IPS-11a (cell line): ENCODE results near the gene MSTO1.
"Not testable (repeated sequence)": the region's sequence is repeated elsewhere in the genome, so short reads cannot be mapped to it uniquely, and the experiment has no call there.

Source experiments
- H3K4me3 ChIP-seq: one replicate; pipeline ENCODE4 v1.5.1; 2013; ENCODE audit warnings: low read depth, low read length, control low read depth

Gene MSTO1

DNA sequence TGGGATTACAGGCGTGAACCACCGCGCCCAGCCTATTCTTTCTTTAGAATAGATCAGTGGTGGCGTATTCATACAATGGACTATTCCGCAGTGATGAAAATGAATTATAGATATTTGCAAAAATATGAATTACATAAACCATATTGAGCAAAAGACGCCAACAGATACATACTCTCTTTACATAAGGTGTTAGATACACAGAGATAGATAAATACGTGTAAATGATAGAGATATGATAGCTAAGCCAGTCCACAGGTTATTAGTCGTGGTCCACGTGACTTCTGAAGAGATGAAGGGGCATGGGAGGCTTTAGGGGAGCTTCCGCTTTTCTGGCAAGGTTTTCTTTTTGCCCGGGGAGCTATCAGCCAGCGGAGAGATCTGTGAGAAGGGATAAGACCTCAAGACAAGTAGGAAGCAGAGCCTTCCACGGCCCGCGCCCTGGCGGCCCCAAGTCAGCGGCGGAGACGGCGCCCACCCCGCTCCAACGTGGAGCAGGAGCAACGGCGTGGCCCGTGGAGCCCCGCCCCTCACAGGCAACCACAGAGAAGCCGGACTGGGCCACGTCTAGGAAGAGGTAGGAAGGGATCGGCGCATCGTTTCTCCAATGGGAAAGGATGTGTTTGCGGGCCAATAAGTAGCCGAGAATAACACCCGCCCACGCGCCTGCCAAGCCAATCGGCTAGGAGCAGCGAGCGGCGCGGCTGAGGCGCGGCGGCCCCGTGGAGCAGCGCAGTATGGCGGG, at the start of gene MSTO1:
Gene MSTO1 (plus strand): TSS at position 704 of the 742 bp plus-strand sequence. CDS start 31 bp downstream, at position 735.
- peak within 1 kb of the TSS; percentile 55 for H3K4me3 ChIP-seq

DNA sequence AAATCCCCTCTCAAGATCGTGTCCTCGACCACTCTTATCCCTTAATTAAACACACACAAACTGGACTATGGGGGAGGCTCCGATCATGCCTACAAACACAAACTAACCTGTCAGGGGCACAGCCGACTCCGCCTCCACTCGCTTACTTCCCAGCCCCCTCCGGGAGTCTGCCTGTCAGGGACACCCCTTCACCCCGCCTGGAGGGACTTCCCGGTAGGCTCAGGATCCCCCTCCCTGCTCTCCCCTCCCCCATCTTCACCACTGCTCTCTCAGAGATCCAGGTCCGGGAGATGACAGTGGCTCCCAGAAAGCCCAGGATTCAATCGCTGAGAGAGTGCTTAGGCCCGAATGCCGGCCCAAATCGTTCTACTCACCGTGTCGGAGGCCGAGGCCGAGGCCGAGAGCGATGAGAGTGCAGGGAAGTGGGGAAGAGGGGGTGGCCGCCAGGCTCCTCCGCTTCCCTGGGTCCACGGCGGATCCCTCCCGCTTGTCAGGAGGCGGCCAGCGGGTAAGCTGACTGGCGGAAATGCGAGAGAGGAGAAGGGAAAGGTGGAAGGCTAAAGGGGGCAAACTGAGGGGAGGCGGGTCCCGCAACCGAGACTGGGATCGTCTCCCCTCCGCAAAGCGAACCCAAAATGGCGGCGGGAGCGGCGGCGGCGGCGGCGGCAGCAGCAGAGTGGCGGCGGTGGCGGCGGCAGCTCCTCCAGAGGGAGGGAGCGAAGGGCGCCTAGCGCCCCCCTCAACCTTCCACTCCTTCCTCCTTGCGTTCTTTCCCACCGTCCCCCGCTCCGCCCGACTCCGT, 48.0 kb upstream of the MSTO1 start:
- H3K4me3 ChIP-seq = peak overlapping the region; percentile 94

DNA sequence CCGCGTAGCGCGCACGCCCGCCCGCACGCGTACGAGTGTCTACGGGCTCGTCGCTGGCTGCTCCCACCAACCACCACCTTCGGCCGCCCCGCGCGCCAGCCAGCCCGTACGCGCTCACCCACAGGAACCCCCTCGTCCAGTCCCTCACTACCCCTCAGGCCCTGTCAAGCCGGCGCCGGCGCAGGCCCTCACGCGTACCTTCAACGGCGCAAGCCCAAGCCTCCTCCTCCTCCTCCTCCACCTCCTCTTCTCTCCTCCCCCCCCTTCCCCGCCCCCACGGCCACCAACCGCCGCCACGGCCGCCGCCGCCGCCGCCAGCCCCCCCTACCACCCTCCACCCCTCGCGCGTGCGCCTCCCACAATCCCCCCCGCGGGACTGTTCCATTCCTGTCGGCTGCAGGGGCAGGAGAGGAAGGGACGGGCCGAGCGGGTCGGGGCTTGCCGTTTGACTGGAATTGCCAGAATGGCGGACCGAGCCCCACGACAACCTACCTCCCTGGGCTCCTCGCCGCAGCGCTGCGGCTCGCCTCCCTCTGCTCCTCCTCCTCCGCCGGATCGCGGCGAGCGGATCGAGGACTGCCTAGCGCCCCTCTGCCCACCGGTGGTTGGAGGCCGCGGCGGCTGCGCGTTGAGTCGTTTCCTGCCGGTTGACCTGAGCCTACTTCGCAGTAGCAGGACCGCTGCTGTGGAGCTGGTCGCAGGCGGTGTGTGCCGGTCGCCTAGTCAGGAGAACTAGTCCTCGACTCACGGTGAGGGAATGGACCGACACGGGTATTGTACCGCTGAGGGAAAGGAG, 47.2 kb upstream of the MSTO1 start, which contains the start of gene ASH1L:
Gene ASH1L (minus strand): TSS at position 223 of the 796 bp plus-strand sequence. CDS start 41,284 bp downstream, outside the sequence.
- H3K4me3 ChIP-seq = peak within 1 kb of the TSS; percentile 94

DNA sequence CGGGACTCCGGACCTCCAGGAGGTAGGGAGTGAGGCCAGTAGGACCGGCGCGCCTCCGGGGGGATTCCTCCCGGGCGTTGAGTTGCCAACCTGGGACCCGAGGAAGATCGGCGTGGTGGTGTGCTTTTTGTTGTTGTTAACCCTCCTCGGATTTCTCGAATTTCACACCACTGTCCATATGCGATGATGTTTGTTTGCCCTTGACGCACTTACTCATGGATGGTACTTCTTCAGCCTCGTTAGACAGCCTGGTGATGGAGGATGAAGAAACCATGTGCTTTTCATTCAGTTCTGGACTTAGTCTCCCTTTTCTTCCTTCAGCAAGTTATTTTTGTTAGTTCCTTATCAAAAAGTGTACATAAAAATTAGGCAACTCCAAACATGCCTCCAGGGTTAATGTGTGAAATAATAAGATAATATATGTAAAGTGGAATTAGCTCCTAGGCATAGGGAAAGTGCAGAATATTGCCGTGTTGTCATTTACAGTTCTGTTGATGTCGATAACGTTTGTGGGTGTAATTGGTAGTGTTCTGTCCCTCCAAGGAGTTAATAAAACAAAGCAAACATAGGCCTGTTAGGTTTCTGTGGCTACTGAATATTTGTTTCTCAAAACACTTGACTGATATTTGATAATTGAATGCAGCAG, 46.5 kb upstream of the MSTO1 start:
- H3K4me3 ChIP-seq = peak overlapping the region; percentile 94

DNA sequence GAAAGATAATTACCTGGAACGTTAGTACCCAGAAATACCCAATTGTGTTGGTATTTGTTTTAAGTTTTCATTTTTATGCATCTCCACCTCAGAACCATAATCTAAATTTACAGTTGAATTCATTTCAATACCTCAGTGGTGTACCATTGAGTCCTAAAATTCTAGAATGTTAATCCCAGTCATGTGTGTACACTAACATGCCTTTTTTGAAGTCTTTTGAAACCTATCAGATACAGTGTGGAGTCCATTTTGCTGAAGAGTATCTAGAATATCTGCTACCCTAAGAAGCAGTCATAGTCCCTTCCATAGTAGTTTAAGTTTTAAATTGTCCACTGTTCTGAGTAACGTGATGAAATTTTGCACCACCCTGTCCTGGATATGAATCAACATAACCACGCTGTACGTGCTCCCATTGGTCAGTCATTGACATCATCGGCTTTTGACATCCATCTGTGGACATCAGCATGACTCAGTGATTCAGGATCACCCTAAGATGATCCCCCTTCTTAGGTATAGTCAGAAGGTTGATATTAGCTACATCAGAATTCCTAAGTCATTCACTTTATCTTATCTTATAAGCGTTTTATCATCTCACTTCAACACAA, 39.9 kb upstream of the MSTO1 start:
- no peak overlapping the region for H3K4me3 ChIP-seq

DNA sequence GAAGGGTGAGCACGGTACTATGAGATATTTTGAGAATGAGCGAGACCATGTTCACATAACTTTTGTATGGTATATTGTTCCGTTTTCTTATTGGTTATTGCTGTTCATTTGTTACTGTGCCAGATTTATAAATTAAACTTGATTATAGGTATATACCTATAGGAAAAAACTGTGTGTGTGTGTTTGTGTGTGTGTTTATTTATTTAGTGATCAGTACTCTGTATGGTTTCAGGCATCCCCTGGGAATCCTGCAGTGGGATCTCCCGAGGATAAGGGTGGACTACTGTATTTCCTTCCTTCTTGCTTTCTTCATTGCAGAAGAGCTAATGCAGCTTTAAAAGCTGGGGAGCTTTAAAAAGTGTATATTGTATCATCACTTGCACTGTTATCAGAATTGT, 39.4 kb upstream of the MSTO1 start:
- no peak overlapping the region for H3K4me3 ChIP-seq

DNA sequence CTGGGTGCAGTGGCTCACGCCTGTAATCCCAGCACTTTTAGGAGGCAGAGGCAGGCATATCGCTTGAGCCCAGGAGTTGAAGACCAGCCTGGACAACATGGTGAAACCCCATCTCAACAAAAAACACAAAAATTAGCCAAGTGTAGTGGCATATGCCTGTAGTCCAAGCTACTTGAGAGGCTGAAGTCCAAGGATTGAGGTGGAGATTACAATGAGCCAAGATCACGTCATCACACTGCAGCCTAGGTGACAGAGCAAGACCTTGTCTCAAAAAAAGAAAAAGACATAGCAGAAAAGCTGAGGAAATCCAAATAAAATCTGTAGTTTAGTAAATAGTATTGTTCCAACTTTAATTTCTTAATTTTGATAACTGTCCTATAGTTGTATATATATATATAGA, 35.9 kb upstream of the MSTO1 start:
- H3K4me3 ChIP-seq = no peak overlapping the region

DNA sequence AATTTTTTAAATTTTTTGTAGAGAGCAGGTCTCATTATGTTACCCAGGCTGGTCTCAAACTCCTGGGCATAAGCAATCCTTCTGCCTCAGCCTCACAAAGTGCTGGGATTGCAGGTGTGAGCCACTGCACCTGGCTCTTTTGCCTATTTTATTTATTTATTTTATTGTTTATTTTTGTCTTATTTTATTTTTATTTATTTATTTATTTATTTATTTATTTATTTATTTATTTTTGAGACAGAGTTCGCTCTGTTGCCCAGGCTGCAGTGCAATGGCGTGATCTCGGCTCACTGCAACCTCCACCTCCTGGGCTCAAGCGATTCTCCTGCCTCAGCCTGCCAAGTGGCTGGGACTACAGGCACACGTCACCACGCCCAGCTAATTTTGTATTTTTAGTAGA, 34.4 kb upstream of the MSTO1 start:
- H3K4me3 ChIP-seq = not testable (repeated sequence)

DNA sequence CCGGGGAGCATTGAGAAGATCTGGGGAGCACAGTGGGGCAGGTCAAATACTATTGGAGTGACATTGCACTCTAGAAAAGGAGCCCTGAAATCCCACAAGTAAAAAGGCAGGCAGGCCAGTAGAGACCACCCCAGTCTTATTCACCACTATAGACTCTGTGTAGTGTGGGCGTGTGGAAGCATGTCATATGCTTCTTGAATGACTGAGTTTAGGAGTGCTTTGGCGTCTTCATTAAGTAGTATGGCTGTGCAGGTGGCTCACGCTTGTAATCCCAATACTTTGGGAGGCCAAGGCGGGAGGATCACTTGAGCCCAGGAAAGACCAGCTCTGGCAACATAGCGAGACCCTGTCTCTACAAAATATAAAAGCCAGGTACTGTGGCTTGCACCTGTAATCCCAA, 26.2 kb upstream of the MSTO1 start:
- not testable (repeated sequence) for H3K4me3 ChIP-seq

DNA sequence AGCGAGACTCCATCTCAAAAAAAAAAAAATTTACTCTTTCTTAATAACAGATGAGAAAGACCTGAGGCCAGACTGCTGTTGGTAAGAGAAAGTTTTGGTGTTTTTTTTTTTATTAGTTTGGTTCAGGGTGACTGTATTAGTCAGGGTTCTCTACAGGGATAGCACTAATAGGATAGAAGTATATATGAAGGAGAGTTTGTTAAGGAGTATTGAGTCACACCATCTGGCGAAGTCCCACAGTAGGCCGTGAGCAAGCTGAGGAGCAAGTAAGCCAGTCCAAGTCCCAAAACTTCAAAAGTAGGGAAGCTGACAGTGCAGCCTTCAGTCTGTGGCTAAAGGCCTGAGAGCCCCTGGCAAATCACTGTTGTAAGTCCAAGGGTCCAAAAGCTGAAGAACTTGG, 20.7 kb upstream of the MSTO1 start:
- H3K4me3 ChIP-seq = not testable (repeated sequence)

DNA sequence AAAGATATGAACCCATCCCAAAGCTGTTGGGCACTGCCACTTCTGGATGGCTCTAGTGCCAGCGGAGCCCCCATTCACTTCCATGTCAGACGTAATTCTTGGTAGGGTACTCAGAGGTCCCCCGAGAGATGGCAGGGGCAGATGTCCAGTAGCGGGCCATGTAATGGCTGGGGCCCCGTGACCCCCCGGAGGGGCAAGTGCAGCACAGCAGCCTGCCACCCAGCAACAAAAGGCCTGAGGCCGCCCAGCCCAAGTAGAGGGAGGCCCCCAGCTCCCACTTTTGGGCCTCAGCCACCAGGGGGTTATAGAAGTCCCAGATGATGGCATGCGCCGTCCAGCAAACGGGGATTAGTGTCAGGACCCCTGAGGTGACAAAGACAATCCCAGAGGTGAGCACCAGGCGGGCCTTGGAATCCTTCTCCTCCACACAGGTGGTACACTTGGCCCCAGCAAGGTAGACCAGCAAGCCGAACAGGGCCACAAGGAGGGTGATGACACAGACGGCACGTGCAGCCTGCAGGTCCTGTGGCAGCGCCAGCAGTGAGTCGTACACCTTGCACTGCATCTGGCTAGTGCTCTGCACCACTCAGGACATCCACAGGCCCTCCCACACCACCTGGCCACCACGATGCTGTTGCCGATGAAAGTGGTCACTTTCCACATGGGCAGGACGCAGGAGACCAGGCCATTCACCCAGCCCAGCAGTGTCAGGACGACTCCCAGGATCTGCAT, 19.3 kb upstream of the MSTO1 start:
- not testable (repeated sequence) for H3K4me3 ChIP-seq

DNA sequence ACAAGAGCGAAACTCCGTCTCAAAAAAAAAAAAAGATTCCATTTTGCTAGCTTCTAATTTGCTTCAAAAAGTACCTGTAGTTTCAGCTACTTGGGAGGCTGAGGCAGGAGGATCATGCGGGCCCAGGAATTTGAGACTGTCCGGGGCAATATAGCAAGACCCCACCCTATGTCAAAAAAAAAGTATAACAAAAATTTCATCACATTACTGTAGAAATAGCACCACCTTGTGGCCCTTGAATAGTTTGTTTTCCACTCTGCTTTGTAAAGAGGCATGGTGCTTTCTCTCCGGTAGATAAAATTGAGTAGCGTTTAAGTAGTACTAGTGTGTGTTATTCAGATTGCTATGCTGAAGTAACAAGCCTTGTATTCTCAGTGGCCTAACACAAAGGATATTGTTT, 18.2 kb upstream of the MSTO1 start:
- no peak overlapping the region for H3K4me3 ChIP-seq

DNA sequence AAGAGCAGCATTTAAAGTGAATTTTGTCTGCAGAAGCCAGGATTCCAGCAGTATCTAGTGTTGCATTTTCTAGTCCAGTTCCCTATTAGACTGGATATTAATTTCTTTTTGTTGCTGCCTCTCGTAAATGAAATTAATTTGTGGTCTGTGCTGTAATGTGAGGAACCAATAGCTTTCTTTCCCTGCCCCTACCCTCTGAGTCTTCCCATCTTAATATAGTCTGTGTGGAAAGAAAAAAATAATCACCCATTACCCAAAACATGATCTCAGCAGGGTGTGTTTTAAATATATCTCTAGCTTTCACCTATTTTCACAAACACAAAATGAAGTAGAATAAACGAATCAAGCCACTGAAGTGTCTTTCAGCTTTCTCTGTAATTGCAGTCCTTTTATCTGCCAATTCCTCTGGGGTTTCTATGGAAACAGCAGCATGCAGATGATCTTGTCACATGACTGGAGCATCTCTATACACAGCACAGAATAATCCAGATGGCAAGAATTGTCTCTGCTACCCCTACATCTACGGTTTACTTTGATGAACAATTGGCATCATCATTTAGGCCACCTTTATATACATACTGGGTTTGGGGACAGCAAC, 14.0 kb upstream of the MSTO1 start:
- H3K4me3 ChIP-seq = not testable (repeated sequence)

DNA sequence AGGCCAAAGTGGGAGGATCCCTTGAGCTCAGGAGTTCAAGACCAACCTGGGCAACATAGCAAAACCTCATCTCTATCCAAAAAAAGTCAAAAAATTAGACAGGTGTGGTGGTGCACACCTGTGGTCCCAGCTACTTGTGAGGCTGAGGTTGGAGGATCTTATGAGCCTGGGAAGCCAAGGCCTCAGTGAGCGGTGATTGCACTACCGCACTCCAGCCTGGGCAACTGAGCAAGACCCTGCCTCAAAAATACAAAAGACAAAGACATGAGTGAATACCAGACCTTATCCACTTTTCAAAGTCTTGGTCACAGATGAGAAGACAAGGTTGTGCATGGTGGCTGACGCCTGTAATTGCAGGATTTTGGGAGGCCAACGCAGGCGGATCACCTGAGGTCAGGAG, 13.2 kb upstream of the MSTO1 start:
- no peak overlapping the region for H3K4me3 ChIP-seq

DNA sequence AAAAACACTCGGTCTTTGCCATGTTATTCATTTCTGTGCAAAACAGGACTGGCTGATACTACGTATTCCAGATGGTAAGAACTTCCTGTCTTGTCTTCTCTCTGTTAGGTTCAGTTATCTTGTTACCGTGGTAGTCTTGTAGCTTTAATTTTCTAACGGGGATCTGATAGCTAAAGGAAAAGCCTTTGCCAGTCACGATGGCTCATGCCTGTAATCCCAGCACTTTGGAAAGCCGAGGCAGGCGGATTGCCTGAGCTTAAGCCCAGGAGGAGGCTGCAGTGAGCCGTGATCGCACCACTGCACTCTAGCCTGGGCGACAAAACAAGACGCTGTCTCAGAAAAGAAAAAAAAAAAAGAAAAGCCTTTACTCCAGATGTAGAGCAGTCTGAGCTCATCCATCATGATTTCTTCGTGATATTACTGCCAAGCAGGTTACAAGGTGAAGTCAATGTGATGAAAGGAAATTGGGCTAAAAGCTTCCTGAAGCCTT, 11.1 kb upstream of the MSTO1 start:
- no peak overlapping the region for H3K4me3 ChIP-seq

DNA sequence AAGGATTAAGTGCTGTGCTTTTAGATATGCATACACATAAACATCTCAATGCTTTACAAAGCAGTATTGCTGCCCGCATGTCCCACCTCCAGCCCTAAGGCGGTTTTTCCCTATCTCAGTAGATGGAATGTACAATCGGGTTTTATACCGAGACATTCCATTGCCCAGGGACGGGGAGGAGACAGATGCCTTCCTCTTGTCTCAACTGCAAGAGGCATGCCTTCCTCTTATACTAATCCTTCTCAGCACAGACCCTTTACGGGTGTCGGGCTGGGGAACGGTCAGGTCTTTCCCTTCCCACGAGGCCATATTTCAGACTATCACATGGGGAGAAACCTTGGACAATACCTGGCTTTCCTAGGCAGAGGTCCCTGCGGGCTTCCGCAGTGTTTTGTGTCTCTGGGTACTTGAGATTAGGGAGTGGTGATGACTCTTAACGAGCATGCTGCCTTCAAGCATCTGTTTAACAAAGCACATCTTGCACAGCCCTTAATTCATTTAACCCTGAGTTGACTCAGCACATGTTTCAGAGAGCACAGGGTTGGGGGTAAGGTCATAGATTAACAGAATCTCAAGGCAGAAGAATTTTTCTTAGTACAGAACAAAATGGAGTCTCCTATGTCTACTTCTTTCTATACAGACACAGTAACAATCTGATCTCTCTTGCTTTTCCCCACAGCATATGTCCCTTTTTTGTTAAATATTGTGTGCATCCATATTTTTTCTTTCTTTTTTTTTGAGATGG, 10.0 kb upstream of the MSTO1 start:
- H3K4me3 ChIP-seq = not testable (repeated sequence)

DNA sequence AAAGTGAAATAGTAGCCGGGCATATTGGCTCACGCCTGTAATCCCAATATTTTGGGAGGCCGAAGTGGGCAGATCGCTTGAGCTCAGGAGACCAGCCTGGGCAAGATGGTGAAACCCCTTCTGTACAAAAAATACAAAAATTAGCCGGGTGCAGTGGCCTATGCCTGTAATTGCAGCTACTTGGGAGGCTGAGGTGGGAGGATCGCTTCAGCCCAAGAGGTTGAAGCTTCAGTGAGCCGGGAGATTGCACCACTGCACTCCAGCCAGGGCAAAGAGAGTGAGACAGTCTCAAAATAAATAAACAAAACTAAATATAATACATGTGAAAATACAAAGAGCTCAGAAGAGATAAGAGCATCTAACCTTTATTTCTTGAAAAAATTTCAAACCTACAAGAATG, 2.3 kb upstream of the MSTO1 start:
- H3K4me3 ChIP-seq = no peak overlapping the region

DNA sequence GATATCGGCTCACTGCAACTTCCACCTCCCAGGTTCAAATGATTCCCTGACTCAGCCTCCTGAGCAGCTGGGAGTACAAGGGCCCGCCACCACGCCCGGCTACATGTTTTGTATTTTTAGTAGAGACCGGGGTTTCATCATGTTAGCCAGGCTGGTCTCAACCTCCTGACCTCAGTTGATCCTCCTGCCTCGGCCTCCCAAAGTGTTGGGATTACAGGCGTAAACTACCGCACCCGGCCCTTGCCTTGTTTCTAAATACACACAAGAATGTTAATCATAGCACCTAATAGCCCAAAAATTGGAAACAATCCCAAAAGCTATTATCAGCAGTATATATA, 1.2 kb upstream of the MSTO1 start:
- no peak overlapping the region for H3K4me3 ChIP-seq

DNA sequence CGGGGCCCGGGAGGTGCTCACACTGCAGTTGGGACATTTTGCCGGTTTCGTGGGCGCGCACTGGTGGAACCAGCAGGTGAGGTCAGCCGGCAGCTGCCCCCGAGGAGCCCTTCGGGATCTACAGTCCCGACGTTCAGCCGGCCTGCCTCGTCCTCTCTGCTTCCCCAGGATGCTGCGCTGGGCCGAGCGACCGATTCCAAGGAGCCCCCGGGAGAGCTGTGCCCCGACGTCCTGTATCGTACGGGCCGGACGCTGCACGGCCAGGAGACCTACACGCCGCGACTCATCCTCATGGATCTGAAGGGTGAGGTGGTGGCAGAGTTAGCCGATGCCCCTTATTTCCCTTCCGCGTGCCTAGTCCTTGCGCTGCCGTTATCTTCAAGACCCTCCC, 234 bp downstream of the MSTO1 start:
- H3K4me3 ChIP-seq = peak overlapping the region; percentile 27
